Fibroblast of pulmonary artery (primary cell): ENCODE results near the gene SBNO2.

Experiments
- DNase-seq: peaks from one replicate; pipeline ENCODE4 v3.0.0-alpha.2; 2010; ENCODE audit warnings: low read depth
- H3K4me3 ChIP-seq: replicated peaks from 2 replicates; pipeline ENCODE4 v1.5.1; 2011; ENCODE audit warnings: low read depth, mild to moderate bottlenecking, control low read depth, low read length, moderate library complexity
- CTCF ChIP-seq: IDR thresholded peaks from 2 replicates; pipeline ENCODE4 v1.5.1; 2011; ENCODE audit warnings: mild to moderate bottlenecking, control low read depth, low read length, inconsistent platforms; ENCODE audit errors: missing control alignments

Gene SBNO2

GRCh38 chr19:1136201-1136600 is 37.9 kb downstream of the SBNO2 start:
- no peak overlapping the region for H3K4me3 ChIP-seq
- TF ChIP-seq CTCF = no peak
- DNase-seq = no peak

GRCh38 chr19:1135454-1135853 is 38.6 kb downstream of the SBNO2 start:
- no peak for DNase-seq
- H3K4me3 ChIP-seq = no peak overlapping the region
- TF ChIP-seq CTCF = no peak

- H3K4me3 ChIP-seq = no peak overlapping the region
- TF ChIP-seq CTCF = no peak
- DNase-seq = peak; percentile 59
These were observed 39.6 kb downstream of the SBNO2 start for GRCh38 chr19:1134431-1134830.

- TF ChIP-seq CTCF = no peak
- no peak for DNase-seq
- H3K4me3 ChIP-seq = no peak overlapping the region
These were observed 40.6 kb downstream of the SBNO2 start for GRCh38 chr19:1133471-1133929.

- DNase-seq = no peak
- no peak for TF ChIP-seq CTCF
- peak overlapping the region; percentile 90 for H3K4me3 ChIP-seq
These were observed 41.3 kb downstream of the SBNO2 start for GRCh38 chr19:1132552-1133383.

- TF ChIP-seq CTCF = peak; percentile 4
- DNase-seq = peak; percentile 92
- peak overlapping the region; percentile 90 for H3K4me3 ChIP-seq
These were observed 42.1 kb downstream of the SBNO2 start for GRCh38 chr19:1131718-1132551.
